T-helper 1 cell treated with Interleukin-12 subunit alpha and Interleukin-12 subunit beta and Interleukin-4 antibody, amounts not matched to agents 30 μg/mL and 1 μg/mL, for 36 hours (primary cell): ENCODE measurements around the gene CPPED1.
A peak's percentile ranks its signal among the peaks of the same experiment; 100 is the strongest.

Experiments
- H3K27ac Mint-ChIP-seq: one replicate; pipeline ENCODE4 v1.8.0; 2021; ENCODE audit warnings: mild to moderate bottlenecking, mixed read lengths
- H3K27me3 Mint-ChIP-seq: one replicate; pipeline ENCODE4 v1.8.0; 2021; ENCODE audit warnings: low read depth, mixed read lengths
- H3K36me3 Mint-ChIP-seq: one replicate; pipeline ENCODE4 v1.8.0; 2021; ENCODE audit warnings: low read depth, mixed read lengths
- H3K4me1 Mint-ChIP-seq: one replicate; pipeline ENCODE4 v1.8.0; 2021; ENCODE audit warnings: low read depth, mixed read lengths
- H3K4me3 Mint-ChIP-seq: one replicate; pipeline ENCODE4 v1.8.0; 2021; ENCODE audit warnings: mild to moderate bottlenecking, moderate library complexity, mixed read lengths
- H3K9me3 Mint-ChIP-seq: one replicate; pipeline ENCODE4 v1.8.0; 2021; ENCODE audit warnings: mixed read lengths

The CPPED1 gene

GRCh38 chr16:12750554-12750918 lies 53.2 kb downstream of the CPPED1 start:
- Mint-ChIP-seq H3K36me3 (peaks cover 13% of the 10 kb centered on the region), H3K27ac (peak overlapping the region; percentile 69), H3K9me3 (peaks cover 6% of the 10 kb centered on the region), H3K4me1 (peaks cover 26% of the 10 kb centered on the region), H3K4me3 (no peak overlapping the region), H3K27me3 (no peaks in the 10 kb centered on the region)

- Mint-ChIP-seq H3K27ac (no peak overlapping the region), H3K9me3 (peaks cover 20% of the 10 kb centered on the region), H3K27me3 (no peaks in the 10 kb centered on the region), H3K4me1 (peaks cover 26% of the 10 kb centered on the region), H3K4me3 (no peak overlapping the region), H3K36me3 (peaks cover 17% of the 10 kb centered on the region)
Measured at GRCh38 chr16:12749076-12749475, 54.6 kb downstream of the CPPED1 start.

GRCh38 chr16:12747827-12748226 lies 55.9 kb downstream of the CPPED1 start:
- Mint-ChIP-seq H3K9me3 (peaks cover 30% of the 10 kb centered on the region), H3K4me3 (no peak overlapping the region), H3K27me3 (no peaks in the 10 kb centered on the region), H3K36me3 (peaks cover 23% of the 10 kb centered on the region), H3K4me1 (peaks cover 26% of the 10 kb centered on the region), H3K27ac (no peak overlapping the region)

- H3K4me1 Mint-ChIP-seq = peaks cover 26% of the 10 kb centered on the region
- H3K9me3 Mint-ChIP-seq = peaks cover 30% of the 10 kb centered on the region
- H3K4me3 Mint-ChIP-seq = no peak overlapping the region
- no peaks in the 10 kb centered on the region for H3K27me3 Mint-ChIP-seq
- H3K27ac Mint-ChIP-seq = no peak overlapping the region
- peaks cover 25% of the 10 kb centered on the region for H3K36me3 Mint-ChIP-seq
Measured at GRCh38 chr16:12747261-12747660, 56.4 kb downstream of the CPPED1 start.

GRCh38 chr16:12744860-12745259 lies 58.8 kb downstream of the CPPED1 start:
- H3K27ac Mint-ChIP-seq = no peak overlapping the region
- peaks cover 31% of the 10 kb centered on the region for H3K9me3 Mint-ChIP-seq
- H3K4me3 Mint-ChIP-seq = no peak overlapping the region
- peaks cover 29% of the 10 kb centered on the region for H3K36me3 Mint-ChIP-seq
- peaks cover 12% of the 10 kb centered on the region for H3K4me1 Mint-ChIP-seq
- H3K27me3 Mint-ChIP-seq = no peaks in the 10 kb centered on the region

- H3K27me3 Mint-ChIP-seq = no peaks in the 10 kb centered on the region
- peaks cover under 1% of the 10 kb centered on the region for H3K4me1 Mint-ChIP-seq
- no peak overlapping the region for H3K4me3 Mint-ChIP-seq
- peaks cover 36% of the 10 kb centered on the region for H3K36me3 Mint-ChIP-seq
- no peak overlapping the region for H3K27ac Mint-ChIP-seq
- peaks cover 36% of the 10 kb centered on the region for H3K9me3 Mint-ChIP-seq
Measured at GRCh38 chr16:12742741-12743140, 60.9 kb downstream of the CPPED1 start.

GRCh38 chr16:12740986-12741610 lies 62.6 kb downstream of the CPPED1 start:
- H3K36me3 Mint-ChIP-seq = peaks cover 33% of the 10 kb centered on the region
- peaks cover 32% of the 10 kb centered on the region for H3K9me3 Mint-ChIP-seq
- no peaks in the 10 kb centered on the region for H3K4me1 Mint-ChIP-seq
- no peaks in the 10 kb centered on the region for H3K27me3 Mint-ChIP-seq
- H3K4me3 Mint-ChIP-seq = no peak overlapping the region
- no peak overlapping the region for H3K27ac Mint-ChIP-seq

GRCh38 chr16:12739738-12740137 lies 63.9 kb downstream of the CPPED1 start:
- no peak overlapping the region for H3K27ac Mint-ChIP-seq
- peaks cover 23% of the 10 kb centered on the region for H3K9me3 Mint-ChIP-seq
- H3K4me1 Mint-ChIP-seq = no peaks in the 10 kb centered on the region
- no peak overlapping the region for H3K4me3 Mint-ChIP-seq
- H3K27me3 Mint-ChIP-seq = no peaks in the 10 kb centered on the region
- H3K36me3 Mint-ChIP-seq = peaks cover 29% of the 10 kb centered on the region

- Mint-ChIP-seq H3K4me1 (no peaks in the 10 kb centered on the region), H3K36me3 (peaks cover 35% of the 10 kb centered on the region), H3K9me3 (peaks cover 23% of the 10 kb centered on the region), H3K27ac (no peak overlapping the region), H3K4me3 (no peak overlapping the region), H3K27me3 (no peaks in the 10 kb centered on the region)
Measured at GRCh38 chr16:12737563-12737962, 66.1 kb downstream of the CPPED1 start.

- peaks cover 33% of the 10 kb centered on the region for H3K9me3 Mint-ChIP-seq
- no peaks in the 10 kb centered on the region for H3K4me1 Mint-ChIP-seq
- H3K4me3 Mint-ChIP-seq = no peak overlapping the region
- H3K27me3 Mint-ChIP-seq = no peaks in the 10 kb centered on the region
- H3K27ac Mint-ChIP-seq = no peak overlapping the region
- H3K36me3 Mint-ChIP-seq = peaks cover 36% of the 10 kb centered on the region
Measured at GRCh38 chr16:12735805-12736204, 67.9 kb downstream of the CPPED1 start.

GRCh38 chr16:12732600-12732999 lies 71.1 kb downstream of the CPPED1 start:
- no peaks in the 10 kb centered on the region for H3K27me3 Mint-ChIP-seq
- H3K9me3 Mint-ChIP-seq = peaks cover 32% of the 10 kb centered on the region
- H3K4me1 Mint-ChIP-seq = peaks cover 2% of the 10 kb centered on the region
- no peak overlapping the region for H3K4me3 Mint-ChIP-seq
- no peak overlapping the region for H3K27ac Mint-ChIP-seq
- peaks cover 22% of the 10 kb centered on the region for H3K36me3 Mint-ChIP-seq

- Mint-ChIP-seq H3K9me3 (peaks cover 34% of the 10 kb centered on the region), H3K4me3 (no peak overlapping the region), H3K27me3 (no peaks in the 10 kb centered on the region), H3K27ac (no peak overlapping the region), H3K36me3 (peaks cover 17% of the 10 kb centered on the region), H3K4me1 (peaks cover 3% of the 10 kb centered on the region)
Measured at GRCh38 chr16:12729448-12729847, 74.2 kb downstream of the CPPED1 start.

GRCh38 chr16:12728469-12728868 lies 75.2 kb downstream of the CPPED1 start:
- no peak overlapping the region for H3K27ac Mint-ChIP-seq
- peaks cover 6% of the 10 kb centered on the region for H3K4me1 Mint-ChIP-seq
- H3K36me3 Mint-ChIP-seq = peaks cover 17% of the 10 kb centered on the region
- no peak overlapping the region for H3K4me3 Mint-ChIP-seq
- H3K9me3 Mint-ChIP-seq = peaks cover 34% of the 10 kb centered on the region
- no peaks in the 10 kb centered on the region for H3K27me3 Mint-ChIP-seq

GRCh38 chr16:12724226-12724625 lies 79.5 kb downstream of the CPPED1 start:
- Mint-ChIP-seq H3K27me3 (no peaks in the 10 kb centered on the region), H3K4me1 (peaks cover 4% of the 10 kb centered on the region), H3K36me3 (peaks cover 4% of the 10 kb centered on the region), H3K27ac (no peak overlapping the region), H3K9me3 (peaks cover 9% of the 10 kb centered on the region), H3K4me3 (no peak overlapping the region)

- Mint-ChIP-seq H3K36me3 (peaks cover 4% of the 10 kb centered on the region), H3K9me3 (peaks cover 9% of the 10 kb centered on the region), H3K4me1 (peaks cover 4% of the 10 kb centered on the region), H3K27ac (no peak overlapping the region), H3K4me3 (no peak overlapping the region), H3K27me3 (no peaks in the 10 kb centered on the region)
Measured at GRCh38 chr16:12723681-12724080, 80.0 kb downstream of the CPPED1 start.
